Measurements from ENCODE around the gene PRLR. TPM values are rescaled to one million over a fixed set of nuclear protein-coding genes. Genes with fewer than 3 reads are reported as not detected.

The PRLR gene
- total and polyA plus RNA-seq, 11 donors, result 0.08 to 2.2 (median 0.57) TPM

- 56 to 76% (median 68%) methylated on average over 1 of the region's 1 CpG for WGBS, 4 donors
Measured at GRCh38 chr5:35129276-35129675, 101.0 kb downstream of the PRLR start.

DNA sequence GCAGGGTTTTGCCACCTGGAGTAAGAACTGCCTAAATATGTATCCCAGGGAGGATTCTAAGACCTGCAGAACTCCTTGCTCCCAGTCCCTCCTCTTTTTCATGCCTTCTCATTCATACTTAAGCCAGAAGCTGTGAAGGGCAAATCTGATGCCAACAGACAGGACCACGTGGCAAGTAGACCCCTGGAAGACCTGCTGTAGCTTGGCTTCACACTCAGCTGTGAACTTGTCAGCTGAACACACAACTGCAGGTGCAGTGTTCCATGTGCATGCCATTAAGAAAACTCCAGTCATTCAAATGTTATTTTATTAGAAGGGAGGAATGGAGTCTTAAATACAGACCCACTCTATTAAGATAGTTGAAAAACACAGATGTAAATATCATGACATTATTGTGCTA, 103.3 kb downstream of the PRLR start:
- H3K4me1 ChIP-seq, result no peaks in the 10 kb centered on the region

More at GRCh38 chr5:35129276-35129675, 101.0 kb downstream of the PRLR start:
- no peak for ATAC-seq
- no peaks in the 10 kb centered on the region for H3K36me3 ChIP-seq
- no peak for TF ChIP-seq CTCF (IDR thresholded peaks at IDR 0.05)
- TF ChIP-seq POLR2A (IDR thresholded peaks at IDR 0.05), result no peak
- DNase-seq, result no peak
- H3K4me3 ChIP-seq, result no peak overlapping the region
- no peaks in the 10 kb centered on the region for H3K27me3 ChIP-seq
- no peak overlapping the region for H3K27ac ChIP-seq
- peaks cover 0 to 4% (median 0%) of the 10 kb centered on the region in 12 donors for H3K9me3 ChIP-seq
- intact Hi-C loops (cut with DNase I), result no loop called here
- no peaks in the 10 kb centered on the region for H3K4me1 ChIP-seq

GRCh38 chr5:35125746-35126145, 104.5 kb downstream of the PRLR start:
- no peaks in the 10 kb centered on the region for H3K4me1 ChIP-seq
- intact Hi-C loops (cut with DNase I), result no loop called here
- no peaks in the 10 kb centered on the region for H3K36me3 ChIP-seq
- H3K9me3 ChIP-seq, result peaks cover 0 to 2% (median 0%) of the 10 kb centered on the region in 12 donors
- H3K27ac ChIP-seq, result no peak overlapping the region
- ATAC-seq (no peak), DNase-seq (no peak)
- WGBS, 4 donors, result 80 to 86% (median 82%) methylated on average over 2 of the region's 2 CpGs
- TF ChIP-seq CTCF (IDR thresholded peaks at IDR 0.05) (no peak), POLR2A (IDR thresholded peaks at IDR 0.05) (no peak)
- H3K27me3 ChIP-seq, result no peaks in the 10 kb centered on the region
- H3K4me3 ChIP-seq, result no peak overlapping the region

More for the DNA sequence above, 103.3 kb downstream of the PRLR start:
- no peak for TF ChIP-seq CTCF (IDR thresholded peaks at IDR 0.05)
- TF ChIP-seq POLR2A (IDR thresholded peaks at IDR 0.05), result no peak
- Histone ChIP-seq H3K9me3 (peaks cover 0 to 4% (median 0%) of the 10 kb centered on the region in 12 donors), H3K36me3 (no peaks in the 10 kb centered on the region), H3K4me3 (no peak overlapping the region), H3K27me3 (no peaks in the 10 kb centered on the region), H3K27ac (no peak overlapping the region)
- intact Hi-C loops (cut with DNase I), result no loop called here
- ATAC-seq (no peak), DNase-seq (no peak)
- WGBS, 4 donors, result 50 to 100% (median 69%) methylated on average over 1 of the region's 1 CpG

- no peaks in the 10 kb centered on the region for H3K27me3 ChIP-seq
- intact Hi-C loops (cut with DNase I), result no loop called here
- H3K36me3 ChIP-seq, result no peaks in the 10 kb centered on the region
- H3K4me3 ChIP-seq, result no peak overlapping the region
- H3K4me1 ChIP-seq, result no peaks in the 10 kb centered on the region
- DNase-seq (no peak), ATAC-seq (no peak)
- 69 to 84% (median 81%) methylated on average over 2 of the region's 2 CpGs for WGBS, 4 donors
- H3K27ac ChIP-seq, result no peak overlapping the region
- no peak for TF ChIP-seq CTCF (IDR thresholded peaks at IDR 0.05)
- no peak for TF ChIP-seq POLR2A (IDR thresholded peaks at IDR 0.05)
- H3K9me3 ChIP-seq, result no peaks in the 10 kb centered on the region
Measured at GRCh38 chr5:35124932-35125331, 105.4 kb downstream of the PRLR start.

Measured in heart left ventricle (tissue), 16 donors.